Epithelial cell of esophagus (primary cell): ENCODE results near the gene GBA3.

Experiments used
- DNase-seq: peaks from one replicate; pipeline ENCODE4 v3.0.0; 2010; ENCODE audit warnings: low read depth
- H3K4me3 ChIP-seq: 2 replicates; pipeline ENCODE4 v1.5.1; 2011; ENCODE audit warnings: mild to moderate bottlenecking, low read length, control low read depth
- TF ChIP-seq, protein P1 (sequence below): IDR thresholded peaks from 2 replicates; pipeline ENCODE4 v1.5.1; 2011; ENCODE audit warnings: low read depth, mild to moderate bottlenecking, low read length, control low read depth, inconsistent platforms; ENCODE audit not compliant: insufficient read depth; ENCODE audit errors: missing control alignments

Gene GBA3

DNA sequence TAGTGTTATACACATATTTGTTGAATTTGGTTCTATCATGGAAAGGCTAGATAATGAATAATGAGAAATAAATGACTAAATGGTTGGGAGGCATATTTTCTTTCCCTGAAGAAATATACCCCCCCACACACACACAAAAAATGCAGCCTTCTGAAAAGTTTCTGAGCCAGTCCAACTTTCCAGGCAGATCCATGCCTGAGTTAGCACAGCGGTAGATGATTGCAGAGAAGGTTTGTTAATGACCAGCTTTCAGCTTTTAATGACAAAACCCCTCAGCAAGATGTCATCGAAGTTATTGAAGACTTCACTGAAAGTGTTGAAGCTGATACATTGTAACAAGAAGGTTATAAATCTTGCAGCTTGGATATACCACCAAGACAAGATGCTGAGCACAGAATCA lies 61.4 kb downstream of the GBA3 start:
- DNase-seq, result no peak
- TF ChIP-seq, protein P1, sequence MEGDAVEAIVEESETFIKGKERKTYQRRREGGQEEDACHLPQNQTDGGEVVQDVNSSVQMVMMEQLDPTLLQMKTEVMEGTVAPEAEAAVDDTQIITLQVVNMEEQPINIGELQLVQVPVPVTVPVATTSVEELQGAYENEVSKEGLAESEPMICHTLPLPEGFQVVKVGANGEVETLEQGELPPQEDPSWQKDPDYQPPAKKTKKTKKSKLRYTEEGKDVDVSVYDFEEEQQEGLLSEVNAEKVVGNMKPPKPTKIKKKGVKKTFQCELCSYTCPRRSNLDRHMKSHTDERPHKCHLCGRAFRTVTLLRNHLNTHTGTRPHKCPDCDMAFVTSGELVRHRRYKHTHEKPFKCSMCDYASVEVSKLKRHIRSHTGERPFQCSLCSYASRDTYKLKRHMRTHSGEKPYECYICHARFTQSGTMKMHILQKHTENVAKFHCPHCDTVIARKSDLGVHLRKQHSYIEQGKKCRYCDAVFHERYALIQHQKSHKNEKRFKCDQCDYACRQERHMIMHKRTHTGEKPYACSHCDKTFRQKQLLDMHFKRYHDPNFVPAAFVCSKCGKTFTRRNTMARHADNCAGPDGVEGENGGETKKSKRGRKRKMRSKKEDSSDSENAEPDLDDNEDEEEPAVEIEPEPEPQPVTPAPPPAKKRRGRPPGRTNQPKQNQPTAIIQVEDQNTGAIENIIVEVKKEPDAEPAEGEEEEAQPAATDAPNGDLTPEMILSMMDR, result no peak
- H3K4me3 ChIP-seq, result no peak overlapping the region

DNA sequence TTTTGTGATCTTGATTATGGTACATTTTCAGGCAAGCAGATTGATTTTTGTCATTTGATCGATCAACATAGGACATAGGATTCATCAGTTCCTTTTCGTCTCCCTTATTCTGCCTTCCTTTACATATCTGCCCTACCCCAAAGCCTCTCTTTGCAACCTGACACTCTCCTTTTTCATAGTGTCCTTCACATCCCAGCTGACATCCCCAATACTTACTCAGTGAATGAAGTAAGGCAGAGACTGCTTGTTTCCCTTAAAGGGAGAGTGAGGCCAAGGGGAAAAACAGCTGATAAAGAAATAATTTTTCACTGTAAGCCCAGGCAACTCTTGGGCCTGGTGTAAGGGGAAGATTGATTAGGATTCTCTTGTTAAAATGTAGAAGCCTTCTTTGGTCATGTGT lies 69.8 kb downstream of the GBA3 start:
- H3K4me3 ChIP-seq, result no peak overlapping the region
- TF ChIP-seq, protein P1, result no peak
- no peak for DNase-seq

DNA sequence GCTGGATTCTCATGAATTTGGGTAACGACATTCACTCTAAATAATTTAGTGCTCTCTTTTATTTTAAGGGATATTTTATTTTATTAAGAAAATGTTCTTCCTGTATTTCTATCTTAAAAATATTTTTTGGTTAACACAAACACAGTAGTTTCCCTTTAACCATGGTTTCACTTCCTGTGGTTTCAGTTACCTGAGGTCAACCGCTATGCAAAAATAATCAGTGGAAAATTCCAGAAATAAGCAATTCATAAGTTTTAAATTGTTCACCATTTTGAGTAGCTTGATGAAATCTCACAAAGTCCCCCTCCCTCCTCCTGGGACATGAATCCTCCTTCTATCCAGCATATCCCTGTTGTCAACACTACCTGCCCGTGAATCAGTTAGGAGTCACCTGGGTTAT lies 71.4 kb downstream of the GBA3 start:
- TF ChIP-seq, protein P1, result no peak
- DNase-seq, result no peak
- no peak overlapping the region for H3K4me3 ChIP-seq

DNA sequence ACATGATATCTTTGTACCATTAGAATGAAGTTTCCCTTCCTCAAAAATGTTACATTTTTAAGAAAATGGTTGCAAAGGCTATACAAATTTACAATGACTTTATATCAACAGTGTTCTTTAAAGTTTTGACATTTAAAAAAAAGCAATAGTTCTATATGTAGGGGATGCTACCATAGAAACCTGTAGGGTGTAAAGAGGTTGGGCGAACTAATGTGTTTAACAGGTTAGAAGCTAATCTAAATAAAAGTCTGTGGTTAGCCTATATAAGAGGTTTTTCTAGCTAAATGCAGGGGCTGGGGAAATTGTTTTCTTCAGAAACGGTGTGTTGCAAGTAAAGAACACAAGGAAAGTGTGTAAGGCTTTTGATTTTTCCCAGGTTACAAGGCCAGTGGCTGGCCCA lies 73.3 kb downstream of the GBA3 start:
- DNase-seq, result no peak
- TF ChIP-seq, protein P1, result no peak
- H3K4me3 ChIP-seq, result no peak overlapping the region

DNA sequence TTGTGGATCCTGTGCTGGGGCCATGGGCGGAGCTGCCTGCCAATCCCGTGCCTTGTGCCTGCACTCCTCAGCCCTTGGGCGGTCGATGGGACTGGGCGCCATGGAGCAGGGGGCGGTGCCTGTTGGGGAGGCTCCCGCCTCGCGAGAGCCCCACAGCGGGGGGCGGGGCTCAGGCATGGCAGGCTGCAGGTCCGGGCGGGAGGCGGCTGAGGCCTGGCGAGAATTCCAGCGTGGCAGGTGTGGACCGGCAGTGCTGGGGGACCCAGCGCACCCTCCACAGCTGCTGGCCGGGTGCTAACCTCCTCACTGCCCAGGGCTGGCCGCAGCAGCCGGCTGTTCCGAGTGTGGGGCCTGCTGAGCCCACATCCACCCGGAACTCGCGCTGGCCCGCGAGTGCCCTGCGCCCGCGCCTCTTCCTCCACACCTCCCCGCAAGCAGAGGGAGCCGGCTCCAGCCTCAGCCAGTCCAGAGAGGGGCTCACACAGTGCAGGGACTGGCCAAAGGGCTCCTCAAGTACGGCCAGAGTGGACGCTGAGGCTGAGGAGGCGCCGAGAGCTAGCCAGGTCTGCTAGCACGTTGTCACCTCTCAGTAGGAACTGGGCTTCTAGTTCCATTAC lies 85.9 kb downstream of the GBA3 start:
- H3K4me3 ChIP-seq, result no peak overlapping the region
- DNase-seq, result no peak
- TF ChIP-seq, protein P1, result no peak

DNA sequence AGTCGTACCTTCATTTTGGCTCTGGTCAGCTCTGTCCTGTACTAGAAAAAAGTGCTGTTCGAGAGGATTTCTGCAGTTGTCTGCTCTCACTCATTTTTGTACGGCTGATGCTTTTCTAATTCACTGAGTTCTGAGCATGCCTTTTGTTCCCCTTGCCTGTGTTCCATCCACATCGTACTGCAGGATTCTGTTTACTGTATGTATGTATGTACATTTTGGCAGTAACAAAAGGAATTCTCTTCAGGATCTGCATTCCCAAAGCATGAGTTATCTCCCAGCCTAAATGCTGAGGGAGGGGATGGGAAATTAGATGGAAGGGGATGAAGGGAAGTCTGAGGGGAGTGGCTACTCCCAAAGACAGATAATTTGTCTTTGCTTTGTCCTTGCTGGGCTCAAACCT lies 87.6 kb downstream of the GBA3 start:
- H3K4me3 ChIP-seq, result no peak overlapping the region
- TF ChIP-seq, protein P1, result no peak
- DNase-seq, result no peak

DNA sequence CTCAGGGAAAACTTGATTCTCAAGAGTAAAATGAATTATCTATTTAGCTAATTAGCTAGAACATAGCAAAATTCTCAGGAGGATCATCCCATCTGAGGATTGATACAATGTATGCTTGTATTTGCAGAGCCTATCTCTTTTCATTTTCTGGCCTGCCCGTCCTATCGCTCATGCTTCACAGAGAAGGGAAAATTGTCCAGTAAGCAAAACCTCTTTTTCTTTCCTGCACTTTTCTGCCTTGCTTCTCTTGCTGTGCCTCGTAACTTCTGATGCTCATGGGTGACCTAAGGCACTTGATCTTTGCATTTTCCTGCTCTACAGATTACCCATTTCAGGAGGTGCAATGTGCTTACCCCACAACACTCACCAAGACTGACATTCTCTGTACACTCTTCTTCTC lies 88.1 kb downstream of the GBA3 start:
- no peak overlapping the region for H3K4me3 ChIP-seq
- TF ChIP-seq, protein P1, result no peak
- no peak for DNase-seq
